Left colon (tissue), 2 donors: ENCODE measurements around the gene PRDM16. TPM values are rescaled to one million over a fixed set of nuclear protein-coding genes. Genes with fewer than 3 reads are reported as not detected.

Source experiments
- ATAC-seq: fragments of 200-7000 bp; cut with Tn5 transposase; one replicate; pipeline ENCODE4 v1.9.1; 2020; ENCODE audit warnings: mild to moderate bottlenecking, moderate library complexity
- DNase-seq, 2 donors: peaks; one replicate each; pipeline ENCODE4 v3.0.0-alpha.2; 2020
- intact Hi-C, 2 donors: fragments of 100-400 bp; cut with DNase I in 1 of 2; cut with micrococcal nuclease in 1 of 2; formaldehyde crosslinking; loops; one replicate each; pipeline versions ENCODE4 v1.11.2 to v1.14.0; 2022; cut with DNase I, micrococcal nuclease
- total RNA-seq, 2 donors: library from RNA; stranded (reverse); fragmentation: NEBNext Ultra II Directional; extraction: Animal tissue kit (Norgen Biotek cat#: 25700); gene quantifications; one replicate each; pipeline ENCODE4 v1.2.1, GENCODE V29; 2021
- donor health status: DM: no; HTN: no; CAD: no.
- donor health status: DM: yes; HTN: yes; CAD: no.

The PRDM16 gene
- total RNA-seq, 2 donors from 2014 or later: 1.1 to 1.2 TPM

GRCh38 chr1:3174487-3175247 lies 105.7 kb downstream of the PRDM16 start:
- intact Hi-C loops: no loop called here
- peak in 1 of 2 donors; percentile 50 for DNase-seq
- ATAC-seq: peak; percentile 55

DNA sequence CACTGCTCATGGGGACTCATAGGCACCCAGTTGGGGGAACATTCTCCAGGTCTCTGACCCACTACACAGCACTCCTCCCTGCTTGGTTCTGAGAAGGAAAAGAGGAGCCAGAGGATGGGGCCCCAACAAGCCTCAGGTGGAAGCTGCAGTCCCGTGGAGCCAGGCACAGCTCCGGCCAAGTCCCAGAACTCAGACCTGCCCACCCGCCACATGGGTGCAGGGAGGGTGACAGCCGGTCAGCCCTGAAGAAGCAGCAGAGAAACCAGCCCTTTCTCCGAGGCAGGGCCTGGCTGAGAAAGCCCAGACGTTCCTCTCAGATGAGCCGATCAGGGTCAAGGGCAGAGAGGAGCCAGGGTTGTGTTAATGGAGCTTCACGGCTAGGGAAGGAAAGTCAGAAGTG lies 106.5 kb downstream of the PRDM16 start:
- no peak for ATAC-seq
- intact Hi-C loops: no loop called here
- no peak for DNase-seq

DNA sequence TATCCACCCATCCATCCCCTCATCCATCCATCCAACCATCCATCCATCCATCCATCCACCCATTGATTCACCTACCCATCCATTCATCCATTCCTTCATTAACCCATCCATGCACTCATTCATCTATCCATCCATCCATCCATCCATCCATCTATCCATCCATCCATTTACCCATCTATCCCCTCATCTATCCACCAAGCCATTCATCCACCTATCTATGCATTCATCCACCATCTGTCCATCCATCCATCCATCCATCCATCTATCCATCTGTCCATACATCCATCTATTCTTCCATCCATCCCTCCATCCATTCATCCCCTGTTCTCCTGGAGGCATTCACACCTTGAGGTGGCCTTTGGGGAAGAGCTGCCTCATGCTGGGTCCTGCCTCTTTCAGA lies 107.0 kb downstream of the PRDM16 start:
- intact Hi-C loops: no loop called here
- no peak for ATAC-seq
- DNase-seq: no peak

DNA sequence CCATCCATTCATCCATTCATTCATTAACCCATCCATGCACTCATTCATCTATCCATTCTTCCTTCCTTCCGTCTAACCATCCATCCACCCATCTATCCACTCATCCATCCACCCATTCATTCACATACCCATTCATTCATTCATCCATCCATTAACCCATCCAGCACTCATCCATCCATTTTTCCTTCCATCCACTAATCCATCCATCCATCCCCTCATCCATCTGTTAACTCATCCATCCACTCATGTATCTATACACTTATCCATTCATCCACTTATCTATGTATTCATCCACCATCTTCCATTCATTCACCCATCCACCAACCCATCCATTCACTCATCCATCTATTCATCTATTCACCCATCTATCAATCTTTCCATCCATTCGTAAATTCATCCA lies 107.8 kb downstream of the PRDM16 start:
- intact Hi-C loops: no loop called here
- ATAC-seq (no peak), DNase-seq (no peak)

DNA sequence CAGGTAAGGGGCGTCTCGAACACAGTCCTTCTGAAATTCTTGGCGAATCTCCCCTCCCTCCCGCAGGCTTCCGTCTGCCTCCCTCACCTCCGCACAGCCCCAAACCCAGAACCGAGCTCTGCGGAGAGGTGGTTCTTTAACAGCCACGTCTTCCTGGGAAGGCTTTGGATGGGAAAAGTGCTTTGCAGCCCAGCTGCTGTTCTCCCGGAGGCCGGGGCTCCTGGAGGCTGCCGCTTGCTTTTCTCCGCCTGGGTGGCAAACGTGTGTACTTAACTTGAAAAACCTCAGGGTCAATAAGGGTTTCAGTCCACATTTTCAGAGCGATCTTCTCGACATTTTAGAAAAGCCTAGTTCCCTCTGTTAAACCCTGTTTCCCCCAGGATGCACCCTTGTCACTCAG lies 109.3 kb downstream of the PRDM16 start:
- DNase-seq (no peak), ATAC-seq (no peak)
- intact Hi-C loops: no loop called here

DNA sequence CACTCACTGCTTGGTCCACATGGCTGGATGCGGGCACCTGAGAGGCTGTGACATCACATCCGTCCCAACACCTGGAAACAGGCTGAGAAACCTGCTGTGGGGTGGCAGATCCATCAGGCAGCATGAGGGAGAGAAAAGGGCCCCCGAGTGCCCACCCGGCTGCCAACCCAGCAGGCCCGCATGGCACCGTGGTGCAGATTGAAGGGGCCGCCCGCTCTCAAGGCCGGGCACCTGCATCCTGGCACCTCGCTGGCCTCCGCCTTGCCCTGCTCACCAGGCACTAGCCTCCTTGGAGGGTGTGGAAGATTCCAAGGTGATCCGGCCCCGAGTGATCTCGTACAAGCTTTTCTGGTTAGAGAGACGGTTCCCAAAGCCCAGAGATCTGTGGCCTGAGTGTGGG lies 110.5 kb downstream of the PRDM16 start:
- ATAC-seq (no peak), DNase-seq (no peak)
- intact Hi-C loops: no loop called here

- intact Hi-C loops: no loop called here
- DNase-seq (no peak), ATAC-seq (no peak)
Observed at GRCh38 chr1:3180915-3181314, 111.9 kb downstream of the PRDM16 start.

GRCh38 chr1:3181956-3182355 lies 113.0 kb downstream of the PRDM16 start:
- ATAC-seq (no peak), DNase-seq (no peak)
- intact Hi-C loops: no loop called here

- no peak for DNase-seq
- intact Hi-C loops: no loop called here
- ATAC-seq: no peak
Observed at GRCh38 chr1:3183411-3183810, 114.4 kb downstream of the PRDM16 start.

DNA sequence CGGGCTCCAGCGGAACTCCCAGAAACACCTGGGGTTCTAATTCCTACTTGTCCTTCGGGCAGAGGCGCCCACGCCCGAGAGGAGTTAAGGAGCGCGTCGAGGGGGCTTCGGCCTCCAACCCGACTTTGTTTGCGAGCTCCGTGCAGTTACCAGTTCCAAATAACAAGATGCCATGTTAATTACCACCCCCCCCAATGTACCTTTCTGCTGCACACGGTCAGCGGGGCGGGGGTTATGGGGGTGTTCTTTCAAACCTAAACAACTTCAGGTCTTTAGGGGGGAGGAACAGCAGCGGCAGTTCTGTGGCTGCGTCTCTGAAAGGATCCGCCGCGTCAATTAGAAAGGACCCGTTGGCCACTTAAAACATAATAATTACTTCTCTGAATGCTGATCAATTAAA lies 114.8 kb downstream of the PRDM16 start:
- ATAC-seq (no peak), DNase-seq (no peak)
- intact Hi-C loops: no loop called here

DNA sequence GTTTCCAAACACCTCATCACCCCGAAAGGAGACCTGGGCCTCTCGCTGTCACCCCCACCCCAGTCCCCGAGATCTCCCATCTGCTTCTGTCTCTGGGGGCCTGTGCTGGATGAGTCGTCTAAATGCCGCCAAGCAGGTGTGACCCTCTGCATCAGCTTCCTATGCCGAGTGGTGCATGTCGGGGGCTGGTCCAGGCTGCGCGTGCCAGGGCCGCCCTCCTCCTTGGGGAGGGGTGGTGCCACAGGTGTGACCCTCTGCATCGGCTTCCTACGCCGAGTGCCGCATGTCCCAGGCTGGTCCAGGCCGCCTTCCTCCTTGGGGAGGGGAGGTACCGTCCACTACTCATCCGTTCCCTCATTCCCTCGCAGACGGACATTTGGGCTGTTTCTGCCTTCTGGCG lies 115.7 kb downstream of the PRDM16 start:
- no peak for ATAC-seq
- intact Hi-C loops: no loop called here

GRCh38 chr1:3185896-3186525 lies 117.0 kb downstream of the PRDM16 start:
- DNase-seq (no peak), ATAC-seq (no peak)
- intact Hi-C loops: no loop called here

More for the DNA sequence above, 115.7 kb downstream of the PRDM16 start:
- DNase-seq: no peak

DNA sequence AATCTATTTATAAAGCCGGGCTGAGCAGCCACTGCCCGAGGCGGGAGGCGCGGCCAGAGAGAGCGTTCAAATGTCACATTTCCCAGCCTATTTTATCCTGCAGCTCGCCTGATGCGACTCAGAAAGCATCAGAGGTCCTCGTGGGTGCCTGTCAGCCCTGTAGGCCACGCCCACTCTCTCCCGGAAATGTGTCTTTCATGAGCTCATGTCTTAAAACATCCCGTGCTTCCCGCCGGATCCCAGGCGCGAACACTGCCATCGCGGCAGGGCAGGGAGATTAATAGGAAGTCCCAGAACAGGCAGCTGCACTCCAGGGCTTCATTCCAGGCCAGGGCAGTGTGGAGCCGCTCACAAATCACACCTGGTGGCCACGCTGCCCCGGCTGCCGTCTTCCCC lies 117.5 kb downstream of the PRDM16 start:
- intact Hi-C loops: no loop called here
- peak; percentile 63 for ATAC-seq
- DNase-seq: peak in 1 of 2 donors; percentile 65

DNA sequence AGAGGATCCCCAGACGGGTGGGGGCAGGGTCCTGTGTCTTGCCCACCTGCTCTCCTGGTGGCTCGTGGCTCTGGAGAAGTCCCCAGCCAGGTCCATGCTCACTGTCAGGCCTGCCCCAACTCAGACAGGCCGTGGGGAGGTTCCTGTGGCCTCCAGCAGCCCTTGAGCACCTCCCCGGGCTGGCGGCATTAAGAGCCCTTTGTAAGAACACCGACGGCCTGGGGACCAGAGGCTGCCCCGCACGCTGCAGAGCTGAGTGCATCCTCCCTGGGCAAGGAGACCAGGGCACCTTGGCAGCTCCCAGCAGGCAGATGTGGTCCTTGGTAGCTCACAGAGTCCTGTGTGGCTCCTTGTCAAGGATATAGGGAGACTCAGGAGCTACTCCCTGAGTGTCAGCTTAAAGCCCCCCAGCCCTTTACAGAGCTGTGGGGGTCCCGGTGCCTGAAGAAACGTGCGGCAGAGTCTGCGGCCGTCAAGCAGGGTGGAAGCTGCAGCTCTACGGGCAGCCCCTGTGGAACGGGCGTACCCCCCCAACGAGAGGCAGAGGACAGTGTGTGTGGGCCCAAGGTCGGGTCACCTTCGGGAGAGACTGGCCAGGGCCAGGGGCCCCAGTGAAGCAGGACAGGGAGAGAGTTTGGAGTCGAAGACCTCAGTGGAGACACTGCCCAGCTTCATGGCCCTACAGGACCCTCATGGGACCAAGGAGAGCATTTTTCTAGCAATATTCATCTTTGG lies 118.6 kb downstream of the PRDM16 start:
- ATAC-seq: no peak

GRCh38 chr1:3188150-3188971 lies 119.4 kb downstream of the PRDM16 start:
- no peak for ATAC-seq
- intact Hi-C loops: no loop called here
- DNase-seq: no peak

More for the DNA sequence above, 118.6 kb downstream of the PRDM16 start:
- no peak for DNase-seq
- intact Hi-C loops: no loop called here

- intact Hi-C loops: no loop called here
- DNase-seq (no peak), ATAC-seq (no peak)
Observed at GRCh38 chr1:3190256-3191041, 121.4 kb downstream of the PRDM16 start.

DNA sequence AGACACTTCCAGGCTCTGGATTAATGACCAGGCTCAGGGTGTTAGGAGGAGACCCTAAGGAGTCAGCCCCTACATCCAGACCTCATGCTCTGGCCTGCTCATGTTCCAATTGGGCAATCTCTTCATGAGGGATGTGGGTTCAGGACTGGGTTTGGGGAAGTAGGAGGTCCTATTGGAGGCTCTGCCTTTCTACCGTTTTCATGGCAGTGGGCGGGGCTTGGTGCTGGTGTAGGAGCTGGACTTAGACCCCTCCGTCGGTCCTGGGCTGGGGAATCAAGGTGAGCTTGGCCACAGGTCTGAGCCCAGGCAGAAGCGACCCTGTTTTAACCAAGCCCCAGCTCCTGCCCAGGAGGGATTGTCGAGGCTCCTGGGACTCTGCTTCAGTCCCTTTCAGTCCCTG lies 123.4 kb downstream of the PRDM16 start:
- ATAC-seq (peak; percentile 77), DNase-seq (peak in 1 of 2 donors; percentile 52)
- intact Hi-C loops: no loop called here

- DNase-seq (no peak), ATAC-seq (no peak)
- intact Hi-C loops: no loop called here
Observed at GRCh38 chr1:3192825-3193224, 123.8 kb downstream of the PRDM16 start.
